ENCODE results near the gene ADAR. TPM values are rescaled to one million over a fixed set of nuclear protein-coding genes. Genes with fewer than 3 reads are reported as not detected.

Gene ADAR
- total and polyA plus RNA-seq, 2 of the 8 experiments (the other 6 are each of a cell fraction or from before 2014, with no cell fraction given): 125 to 242 TPM

DNA sequence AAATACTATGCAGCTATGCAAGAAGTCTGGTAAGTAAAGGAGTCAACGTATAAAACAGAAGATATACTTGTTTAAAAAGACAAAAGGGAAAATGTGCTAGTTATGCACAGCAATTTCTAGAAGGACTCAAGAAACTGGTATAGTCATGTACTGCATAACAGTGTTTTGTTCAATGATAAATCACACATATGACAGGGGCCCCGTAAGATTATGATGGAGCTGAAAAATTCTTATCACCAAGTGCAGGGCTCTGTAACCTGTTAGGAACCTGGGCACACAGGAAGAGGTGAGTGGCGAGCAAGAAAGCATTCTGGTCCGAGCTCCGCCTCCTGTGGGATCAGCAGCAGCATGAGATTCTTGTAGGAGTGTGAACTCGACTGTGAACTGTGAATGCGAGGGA lies 13.2 kb downstream of the ADAR start:
- CTCF ChIA-PET (ENCODE audit: partially characterized antibody): interaction anchor here (1.1 to 1.7 kb wide), 2 partner anchors 10 to 48 kb away, joined by 5 read pairs; no protein-coding TSS in a partner anchor
- no peaks in the 10 kb centered on the region for H3K9me3 ChIP-seq (ENCODE audit: insufficient read depth in 2 of 2, low read depth in 1 of 2, low read length in 1 of 2)
- H3K23ac ChIP-seq (ENCODE audit: insufficient read length): no peak overlapping the region
- no peak overlapping the region for H2BK12ac ChIP-seq (ENCODE audit: low read depth, low read length)
- H3K4me3 ChIP-seq (ENCODE audit: extremely low read depth in 1 of 4, insufficient read depth in 2 of 4, low read depth in 3 of 4, low read length in 4 of 4): no peak overlapping the region
- H3K79me1 ChIP-seq (ENCODE audit: low read depth, low read length): peaks cover 7% of the 10 kb centered on the region
- no peaks in the 10 kb centered on the region for H3K4me1 ChIP-seq (replicated peaks in 1 of 4; ENCODE audit: control insufficient read depth in 3 of 4, insufficient read depth in 4 of 4, low read length in 3 of 4)
- H3K27ac ChIP-seq (ENCODE audit: low read depth, low read length): no peak overlapping the region
- no peak overlapping the region for H2BK120ac ChIP-seq (replicated peaks; ENCODE audit: low read depth, low read length)
- no peaks in the 10 kb centered on the region for H3K27me3 ChIP-seq (replicated peaks in 1 of 4; ENCODE audit: control insufficient read depth in 3 of 4, extremely low read depth in 1 of 4, insufficient read depth in 3 of 4, low read length in 3 of 4)
- FAIRE-seq (no peak), DNase-seq (ENCODE audit: low read depth in 1 of 2, low spot score in 2 of 2) (no peak)
- no peak overlapping the region for H3K56ac ChIP-seq (replicated peaks; ENCODE audit: insufficient read length, low read depth, low read length)
- H4K8ac ChIP-seq (ENCODE audit: extremely low read depth, insufficient read depth, low read length): no peak overlapping the region
- H3K14ac ChIP-seq (ENCODE audit: insufficient read length): no peak overlapping the region
- 94% methylated on average over 7 of the region's 7 CpGs; no CpG with 5 or more reads in 1 of the 2 experiments for WGBS, 2 experiments (ENCODE audit: extremely low coverage in 1 of 2, insufficient coverage in 1 of 2, insufficient read length in 1 of 2, insufficient replicate concordance in 2 of 2, low coverage in 1 of 2, low lambda C conversion rate in 2 of 2, missing lambda C conversion rate in 1 of 2)
- H3K36me3 ChIP-seq (ENCODE audit: control insufficient read depth in 2 of 4, insufficient read depth in 4 of 4, low read length in 3 of 4): peaks cover 40 to 85% (median 70%) of the 10 kb centered on the region in 4 experiments
- no peak overlapping the region for H4K91ac ChIP-seq (replicated peaks; ENCODE audit: insufficient read length, low read length)
- POLR2A ChIA-PET (ENCODE audit: partially characterized antibody): interaction anchor here (1.5 to 2.0 kb wide), 2 partner anchors 11 to 18 kb away, joined by 5 to 9 read pairs; no protein-coding TSS in a partner anchor
- H3K4me2 ChIP-seq (ENCODE audit: insufficient read depth in 1 of 2, low read depth in 2 of 2, low read length in 2 of 2): no peak overlapping the region
- H2AK5ac ChIP-seq (ENCODE audit: low read depth, low read length): no peak overlapping the region
- TF ChIP-seq JUND (IDR thresholded peaks at IDR 0.05; ENCODE audit: low read length): no peak
- no peak for TF ChIP-seq RAD21 (IDR thresholded peaks at IDR 0.05 in 1 of 2, conservative IDR thresholded peaks at IDR 0.05 in 1 of 2; ENCODE audit: low read depth in 2 of 2, low read length in 2 of 2)
- TF ChIP-seq SP1 (IDR thresholded peaks at IDR 0.05; ENCODE audit: low read depth, low read length): no peak
- no peak for TF ChIP-seq SIX5 (IDR thresholded peaks at IDR 0.05; ENCODE audit: low read depth, low read length)
- no peak for TF ChIP-seq RBBP5 (IDR thresholded peaks at IDR 0.05; ENCODE audit: borderline replicate concordance, low read depth, low read length)
- TF ChIP-seq, protein P1, sequence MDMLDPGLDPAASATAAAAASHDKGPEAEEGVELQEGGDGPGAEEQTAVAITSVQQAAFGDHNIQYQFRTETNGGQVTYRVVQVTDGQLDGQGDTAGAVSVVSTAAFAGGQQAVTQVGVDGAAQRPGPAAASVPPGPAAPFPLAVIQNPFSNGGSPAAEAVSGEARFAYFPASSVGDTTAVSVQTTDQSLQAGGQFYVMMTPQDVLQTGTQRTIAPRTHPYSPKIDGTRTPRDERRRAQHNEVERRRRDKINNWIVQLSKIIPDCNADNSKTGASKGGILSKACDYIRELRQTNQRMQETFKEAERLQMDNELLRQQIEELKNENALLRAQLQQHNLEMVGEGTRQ (IDR thresholded peaks at IDR 0.05; ENCODE audit: low read length): no peak
- no peak for TF ChIP-seq POLR2A (IDR thresholded peaks at IDR 0.05; ENCODE audit: control extremely low read depth in 1 of 2, low read depth in 2 of 2, low read length in 2 of 2)
- TF ChIP-seq SP4 (IDR thresholded peaks at IDR 0.05; ENCODE audit: low read length): no peak
- TF ChIP-seq RFX5 (IDR thresholded peaks at IDR 0.05; ENCODE audit: borderline replicate concordance, low read depth, low read length): no peak
- TF ChIP-seq NRF1 (IDR thresholded peaks at IDR 0.05; ENCODE audit: low read depth, low read length): no peak
- no peak for TF ChIP-seq TBP (IDR thresholded peaks at IDR 0.05; ENCODE audit: low read depth, low read length)
- no peak for TF ChIP-seq EGR1 (IDR thresholded peaks at IDR 0.05; ENCODE audit: borderline replicate concordance, low read depth, low read length)
- no peak for TF ChIP-seq TAF7 (optimal IDR thresholded peaks at IDR 0.05; ENCODE audit: borderline replicate concordance, low read depth, low read length)
- no peak for TF ChIP-seq KDM1A (IDR thresholded peaks at IDR 0.05; ENCODE audit: borderline replicate concordance, low read length)
- no peaks in the 10 kb centered on the region for H3K23me2 ChIP-seq (ENCODE audit: low read depth, low read length)
- H2BK20ac ChIP-seq (ENCODE audit: low read length): no peak overlapping the region
- H4K20me1 ChIP-seq (replicated peaks in 1 of 2; ENCODE audit: control insufficient read depth in 1 of 2, insufficient read depth in 2 of 2, low read length in 2 of 2): peaks cover 8 to 13% of the 10 kb centered on the region in 2 experiments
- no peak overlapping the region for H2BK15ac ChIP-seq (ENCODE audit: low read length)
- H3K9ac ChIP-seq (replicated peaks in 1 of 4; ENCODE audit: extremely low read depth in 1 of 4, low read depth in 3 of 4, low read length in 3 of 4): no peak overlapping the region
- H3K4ac ChIP-seq (replicated peaks; ENCODE audit: insufficient read length, low read depth, low read length): no peak overlapping the region
- H2BK5ac ChIP-seq (ENCODE audit: low read depth, low read length): no peak overlapping the region
- H3K18ac ChIP-seq (ENCODE audit: extremely low read depth, low read length): no peak overlapping the region
- no peak overlapping the region for H2AFZ ChIP-seq (ENCODE audit: low read length)
- peaks cover 0 to 15% of the 10 kb centered on the region in 2 experiments; a peak in 2 of 4 replicates for H3K79me2 ChIP-seq (ENCODE audit: control insufficient read depth in 1 of 2, insufficient read depth in 2 of 2, low read length in 2 of 2)
- no peak overlapping the region for H4K5ac ChIP-seq (ENCODE audit: insufficient read length, low read depth, low read length)
